NCI-H774 (cell line): ENCODE results near the gene MRGPRF.

Experiments used
- DNase-seq: peaks from one replicate; lab custom pipeline; 2025; lab: John Stamatoyannopoulos, UW

The MRGPRF gene

GRCh38 chr11:69050592-69051380 is 37.7 kb upstream of the MRGPRF start:
- DNase-seq, result no peak

GRCh38 chr11:69049490-69049867 is 36.4 kb upstream of the MRGPRF start:
- no peak for DNase-seq

GRCh38 chr11:69048694-69049489 is 35.8 kb upstream of the MRGPRF start, which contains the start of gene TPCN2:
TPCN2 (plus strand) TSS chr11:69048932; CDS start chr11:69048998, 66 bp downstream.
- peak; percentile 94 for DNase-seq

GRCh38 chr11:69048031-69048693 is 35.1 kb upstream of the MRGPRF start:
- DNase-seq, result no peak

- DNase-seq, result peak; percentile 19
Measured at GRCh38 chr11:69044111-69045013, 31.3 kb upstream of the MRGPRF start.

GRCh38 chr11:69041516-69041915 is 28.5 kb upstream of the MRGPRF start:
- DNase-seq, result no peak

- no peak for DNase-seq
Measured at GRCh38 chr11:69040581-69041260, 27.7 kb upstream of the MRGPRF start.

GRCh38 chr11:69040051-69040450 is 27.0 kb upstream of the MRGPRF start:
- DNase-seq, result no peak

- no peak for DNase-seq
Measured at GRCh38 chr11:69039501-69039900, 26.5 kb upstream of the MRGPRF start.

- no peak for DNase-seq
Measured at GRCh38 chr11:69037544-69037943, 24.5 kb upstream of the MRGPRF start.

GRCh38 chr11:69037074-69037473 is 24.0 kb upstream of the MRGPRF start:
- DNase-seq, result no peak

GRCh38 chr11:69035946-69036340 is 22.9 kb upstream of the MRGPRF start:
- no peak for DNase-seq

- DNase-seq, result no peak
Measured at GRCh38 chr11:69035150-69035945, 22.3 kb upstream of the MRGPRF start.

GRCh38 chr11:69034123-69034867 is 21.2 kb upstream of the MRGPRF start:
- no peak for DNase-seq

- DNase-seq, result no peak
Measured at GRCh38 chr11:69033431-69033830, 20.4 kb upstream of the MRGPRF start.

- DNase-seq, result no peak
Measured at GRCh38 chr11:69032833-69033232, 19.8 kb upstream of the MRGPRF start.

GRCh38 chr11:69030301-69030700 is 17.3 kb upstream of the MRGPRF start:
- DNase-seq, result no peak

GRCh38 chr11:69027704-69028372 is 14.8 kb upstream of the MRGPRF start:
- DNase-seq, result no peak

GRCh38 chr11:69024509-69024908 is 11.5 kb upstream of the MRGPRF start:
- DNase-seq, result no peak
